ENCODE data around the gene BID. TPM values are rescaled to one million over a fixed set of nuclear protein-coding genes. Genes with fewer than 3 reads are reported as not detected.

Gene BID
- total and polyA plus RNA-seq, 10 of the 15 experiments (the other 5 are each of a cell fraction or from before 2014, with no cell fraction given) = 7.9 to 241 (median 136) TPM

DNA sequence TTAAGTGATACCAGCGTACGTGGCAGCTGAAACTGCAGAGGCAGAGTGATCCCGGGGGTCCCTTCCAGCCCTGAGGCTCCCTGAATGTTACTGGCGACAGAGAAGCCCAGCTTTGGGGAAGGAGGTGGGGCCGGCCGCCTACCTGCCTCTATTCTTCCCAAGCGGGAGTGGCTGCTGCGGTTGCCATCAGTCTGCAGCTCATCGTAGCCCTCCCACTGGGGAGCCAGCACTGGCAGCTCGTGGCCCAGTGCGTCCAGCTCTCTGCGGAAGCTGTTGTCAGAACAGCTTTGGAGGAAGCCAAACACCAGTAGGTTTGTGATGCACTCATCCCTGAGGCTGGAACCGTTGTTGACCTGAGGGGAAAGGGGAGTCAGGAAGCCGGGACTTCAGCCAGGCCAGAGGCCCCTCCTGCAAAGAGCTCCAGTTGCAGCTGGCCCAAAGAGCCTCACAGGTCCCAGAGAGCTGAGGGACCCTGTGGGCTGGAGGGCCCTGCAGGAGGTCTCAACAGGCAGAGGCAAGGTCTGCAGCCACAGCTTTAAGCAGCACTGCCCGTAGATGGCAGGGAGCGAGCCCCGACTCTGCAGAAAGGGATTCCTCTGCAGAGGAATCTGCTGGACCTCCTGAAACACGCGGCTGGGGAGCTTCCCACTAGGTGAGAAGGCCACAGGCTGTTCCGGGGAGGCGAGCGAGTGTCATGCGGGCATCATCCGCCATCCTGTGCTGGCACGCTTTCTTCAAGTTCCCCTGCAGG, 30.4 kb downstream of the BID start:
- no peak overlapping the region for H3K27ac ChIP-seq (ENCODE audit: control insufficient read depth, insufficient read depth)
- ChIA-PET CTCF (interaction anchor here (1.1 to 4.7 kb wide), 12 partner anchors 8 to 331 kb away, joined by 5 to 101 read pairs (median 17); no protein-coding TSS in a partner anchor), POLR2A (no interaction called here), RAD21 (ENCODE audit: unreplicated experiment) (interaction anchor here (1.0 to 4.4 kb wide), 9 partner anchors 9 to 332 kb away, joined by 3 to 58 read pairs (median 5); no protein-coding TSS in a partner anchor), SMC1A (ENCODE audit: uncharacterized antibody, unreplicated experiment) (interaction anchor here (0.5 to 5.5 kb wide), 10 partner anchors 21 to 334 kb away, joined by 3 to 46 read pairs (median 5); partner anchors contain the start of gene PEX26)
- ATAC-seq = no peak
- H3K9ac ChIP-seq (ENCODE audit: control insufficient read depth, insufficient read depth, low read length) = no peak overlapping the region
- in situ Hi-C loops (cut with MboI) = loop anchor here (10.0 kb wide), 1 partner anchor 61 kb away; no protein-coding TSS in a partner anchor
- no peaks in the 10 kb centered on the region for H3K9me3 ChIP-seq (replicated peaks; ENCODE audit: control insufficient read depth, insufficient read depth, low read length)
- peaks cover 7% of the 10 kb centered on the region for H3K4me1 ChIP-seq (ENCODE audit: control insufficient read depth, insufficient read depth, low read length)
- WGBS (ENCODE audit: insufficient coverage, insufficient replicate concordance, low lambda C conversion rate, missing lambda C conversion rate) = 92% methylated on average over 25 of the region's 25 CpGs
- no peak for FAIRE-seq
- H3K36me3 ChIP-seq (ENCODE audit: control insufficient read depth in 2 of 2, insufficient read depth in 2 of 2, low read length in 1 of 2) = peaks cover 2 to 25% of the 10 kb centered on the region in 2 experiments; a peak in 3 of 4 replicates
- intact Hi-C loops (cut with micrococcal nuclease; ENCODE audit: unreplicated experiment) = loop anchor here (5.0 kb wide), 1 partner anchor 187 kb away; no protein-coding TSS in a partner anchor
- peaks cover 6% of the 10 kb centered on the region for H3K79me2 ChIP-seq (ENCODE audit: control insufficient read depth, insufficient read depth, low read length)
- H4K20me1 ChIP-seq (ENCODE audit: control insufficient read depth, insufficient read depth) = no peaks in the 10 kb centered on the region
- DNase-seq (ENCODE audit: low read depth, low spot score) = no peak
- H3K4me3 ChIP-seq = no peak overlapping the region
- BruUV-seq (replicated peaks) = no TSS peak
- H3K27me3 ChIP-seq (replicated peaks in 1 of 2; ENCODE audit: control insufficient read depth in 2 of 2, insufficient read depth in 2 of 2, low read length in 1 of 2) = no peaks in the 10 kb centered on the region
- H3K4me2 ChIP-seq (ENCODE audit: control insufficient read depth, insufficient read depth) = no peak overlapping the region
- H2AFZ ChIP-seq (ENCODE audit: control insufficient read depth, low read depth, low read length) = no peak overlapping the region
- TF ChIP-seq SMAD5 (IDR thresholded peaks at IDR 0.05; ENCODE audit: low read depth) (no peak), EZH2 (IDR thresholded peaks at IDR 0.05; ENCODE audit: borderline replicate concordance, control insufficient read depth, low read depth, low read length) (no peak), KDM1A (IDR thresholded peaks at IDR 0.05; ENCODE audit: borderline replicate concordance) (no peak), SP1 (IDR thresholded peaks at IDR 0.05; ENCODE audit: low read depth, low read length) (no peak), RUNX3 (IDR thresholded peaks at IDR 0.05; ENCODE audit: low read length) (no peak), ZNF274 (IDR thresholded peaks at IDR 0.05; ENCODE audit: insufficient read depth, insufficient read length) (no peak), ZBTB33 (IDR thresholded peaks at IDR 0.05) (no peak), NKRF (conservative IDR thresholded peaks at IDR 0.05) (no peak), MYB (IDR thresholded peaks at IDR 0.05; ENCODE audit: borderline replicate concordance, low read depth, low read length) (no peak), KAT2A (conservative IDR thresholded peaks at IDR 0.05; ENCODE audit: control insufficient read depth, low read depth, low read length) (no peak), POLR2AphosphoS2 (IDR thresholded peaks at IDR 0.05; ENCODE audit: low read depth, low read length) (no peak), ELK1 (IDR thresholded peaks at IDR 0.05; ENCODE audit: low read depth, low read length) (no peak), ZNF217 (IDR thresholded peaks at IDR 0.05) (no peak), GATAD2B (conservative IDR thresholded peaks at IDR 0.05; ENCODE audit: low read depth) (no peak), ZSCAN29 (IDR thresholded peaks at IDR 0.05) (no peak)
- TF ChIP-seq, protein P1, sequence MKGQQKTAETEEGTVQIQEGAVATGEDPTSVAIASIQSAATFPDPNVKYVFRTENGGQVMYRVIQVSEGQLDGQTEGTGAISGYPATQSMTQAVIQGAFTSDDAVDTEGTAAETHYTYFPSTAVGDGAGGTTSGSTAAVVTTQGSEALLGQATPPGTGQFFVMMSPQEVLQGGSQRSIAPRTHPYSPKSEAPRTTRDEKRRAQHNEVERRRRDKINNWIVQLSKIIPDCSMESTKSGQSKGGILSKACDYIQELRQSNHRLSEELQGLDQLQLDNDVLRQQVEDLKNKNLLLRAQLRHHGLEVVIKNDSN (IDR thresholded peaks at IDR 0.05; ENCODE audit: borderline replicate concordance, extremely low read length, insufficient read depth, low read depth, low read length) = no peak

All from GM12878 (cell line).